OCI-LY1 (cell line): ENCODE measurements around the gene ITM2B.

Source experiments
- CTCF ChIP-seq: fragments of 200-600 bp; sonication (generic), shearing (Covaris generic); IDR thresholded peaks from 2 replicates; pipeline ENCODE4 v1.5.1; 2017; ENCODE audit warnings: mild to moderate bottlenecking, antibody characterized with exemption, low read length, moderate library complexity, mixed read lengths
- EZH2 ChIP-seq: fragments of 200-600 bp; sonication (generic), shearing (Covaris generic); IDR thresholded peaks from 2 replicates; pipeline ENCODE4 v1.8.0; 2017; ENCODE audit warnings: borderline replicate concordance, mixed run types, mild to moderate bottlenecking, antibody characterized with exemption, low read length, moderate library complexity, mixed read lengths

GRCh38 chr13:48188601-48189000, 44.4 kb upstream of the ITM2B start:
- TF ChIP-seq CTCF (no peak), EZH2 (no peak)
